Naive B cell (primary cell): ENCODE measurements around the gene SNX3. TPM values are rescaled to one million over a fixed set of nuclear protein-coding genes. Genes with fewer than 3 reads are reported as not detected.
"Not testable (repeated sequence)": the region's sequence is repeated elsewhere in the genome, so short reads cannot be mapped to it uniquely, and the experiment has no call there.

Source experiments
- ATAC-seq, 2 donors: fragments of 150-1000 bp; cut with Tn5 transposase; 2 replicates each; pipeline ENCODE4 v1.10.0; 2021; ENCODE audit warnings: low read depth in 2 of 2, mild to moderate bottlenecking in 2 of 2, moderate library complexity in 2 of 2
- DNase-seq: peaks from one replicate; pipeline ENCODE4 v3.0.0; 2022
- H3K27ac Mint-ChIP-seq, 6 donors: one replicate each; pipeline ENCODE4 v1.8.0; 2020 to 2022; ENCODE audit warnings: mild to moderate bottlenecking in 6 of 6, mixed read lengths in 6 of 6, moderate library complexity in 5 of 6, inconsistent platforms in 2 of 6
- H3K27me3 Mint-ChIP-seq, 3 donors: one replicate each; pipeline ENCODE4 v1.8.0; 2021 to 2022; ENCODE audit warnings: mixed read lengths in 3 of 3, mild to moderate bottlenecking in 1 of 3
- H3K36me3 Mint-ChIP-seq, 2 donors: one replicate each; pipeline ENCODE4 v1.8.0; 2020 to 2022; ENCODE audit warnings: mixed read lengths in 2 of 2, inconsistent platforms in 1 of 2, mild to moderate bottlenecking in 1 of 2
- H3K4me1 Mint-ChIP-seq, 3 donors: one replicate each; pipeline ENCODE4 v1.8.0; 2020 to 2022; ENCODE audit warnings: mixed read lengths in 3 of 3, inconsistent platforms in 1 of 3, mild to moderate bottlenecking in 1 of 3, moderate library complexity in 1 of 3
- H3K4me3 Mint-ChIP-seq, 8 donors: one replicate each; pipeline ENCODE4 v1.8.0; 2020 to 2022; ENCODE audit warnings: mild to moderate bottlenecking in 8 of 8, mixed read lengths in 8 of 8, moderate library complexity in 8 of 8, inconsistent platforms in 2 of 8
- H3K9me3 Mint-ChIP-seq, 7 donors: one replicate each; pipeline ENCODE4 v1.8.0; 2020 to 2022; ENCODE audit warnings: mixed read lengths in 7 of 7, mild to moderate bottlenecking in 5 of 7, inconsistent platforms in 2 of 7, moderate library complexity in 1 of 7
- polyA plus RNA-seq, 6 donors: library from polyadenylated mRNA; unstranded; fragments of 300-500 nt; fragmentation: Illumina TruSeq; gene quantifications; one replicate each; pipeline ENCODE4 v1.2.3, GENCODE V29; 2021; ENCODE audit warnings: low read depth in 6 of 6

Gene SNX3
- polyA plus RNA-seq, 6 donors from 2014 or later: 601 to 963 (median 659) TPM

DNA sequence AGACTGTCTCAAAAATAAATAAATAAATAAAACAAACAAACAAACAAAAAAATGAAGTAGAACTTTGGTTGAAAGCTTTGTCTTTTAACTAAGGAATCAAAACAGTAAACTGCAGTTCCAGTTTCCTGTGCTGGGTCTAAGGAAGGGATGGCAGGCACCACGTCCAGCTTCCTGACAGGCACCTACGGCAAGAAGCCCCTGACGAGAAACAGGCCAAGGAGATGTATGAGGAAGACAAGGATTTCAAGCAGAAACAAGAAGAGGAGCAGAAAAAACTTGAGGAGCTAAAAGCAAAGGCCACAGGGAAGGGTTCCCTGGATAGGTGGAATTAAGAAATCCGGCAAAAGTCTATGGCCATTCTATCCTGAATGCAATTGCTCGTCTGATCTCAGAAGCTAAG lies 8.8 kb downstream of the SNX3 start:
- H3K4me3 Mint-ChIP-seq: peak overlapping the region in 1 of 8 donors; percentile 31
- H3K4me1 Mint-ChIP-seq: peaks cover 56 to 92% (median 80%) of the 10 kb centered on the region in 3 donors
- H3K9me3 Mint-ChIP-seq: no peaks in the 10 kb centered on the region
- DNase-seq (no peak), ATAC-seq (no peak)
- peak overlapping the region in 1 of 6 donors; percentile 87 for H3K27ac Mint-ChIP-seq
- peaks cover 14 to 17% of the 10 kb centered on the region in 2 donors for H3K36me3 Mint-ChIP-seq
- no peaks in the 10 kb centered on the region for H3K27me3 Mint-ChIP-seq

DNA sequence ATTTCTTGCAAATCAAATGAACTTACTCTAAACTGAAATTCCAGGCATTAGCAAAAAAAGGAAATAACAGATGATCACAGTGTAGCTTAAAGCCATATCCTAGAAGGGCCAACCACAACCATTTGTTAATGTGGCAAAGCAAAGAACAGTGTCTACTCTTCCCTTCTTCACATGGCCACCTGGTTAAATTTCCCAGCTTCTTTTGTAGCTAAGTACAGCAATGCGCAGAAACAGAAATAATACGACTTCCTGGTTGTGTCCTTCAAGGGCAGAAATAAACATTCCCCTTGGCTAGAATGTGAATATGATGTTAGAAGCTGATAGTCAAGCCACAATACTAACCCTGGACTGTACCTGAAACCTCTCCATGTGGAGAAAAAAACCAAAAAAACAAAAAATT lies 9.6 kb downstream of the SNX3 start:
- Mint-ChIP-seq H3K4me1 (peaks cover 50 to 91% (median 79%) of the 10 kb centered on the region in 3 donors), H3K27ac (peak overlapping the region in 3 of 6 donors; percentile 0 to 63 (median 47)), H3K27me3 (no peaks in the 10 kb centered on the region), H3K4me3 (peak overlapping the region in 2 of 8 donors; percentile 47 to 49), H3K9me3 (no peaks in the 10 kb centered on the region), H3K36me3 (peaks cover 12 to 14% of the 10 kb centered on the region in 2 donors)
- DNase-seq: no peak
- ATAC-seq: no peak

DNA sequence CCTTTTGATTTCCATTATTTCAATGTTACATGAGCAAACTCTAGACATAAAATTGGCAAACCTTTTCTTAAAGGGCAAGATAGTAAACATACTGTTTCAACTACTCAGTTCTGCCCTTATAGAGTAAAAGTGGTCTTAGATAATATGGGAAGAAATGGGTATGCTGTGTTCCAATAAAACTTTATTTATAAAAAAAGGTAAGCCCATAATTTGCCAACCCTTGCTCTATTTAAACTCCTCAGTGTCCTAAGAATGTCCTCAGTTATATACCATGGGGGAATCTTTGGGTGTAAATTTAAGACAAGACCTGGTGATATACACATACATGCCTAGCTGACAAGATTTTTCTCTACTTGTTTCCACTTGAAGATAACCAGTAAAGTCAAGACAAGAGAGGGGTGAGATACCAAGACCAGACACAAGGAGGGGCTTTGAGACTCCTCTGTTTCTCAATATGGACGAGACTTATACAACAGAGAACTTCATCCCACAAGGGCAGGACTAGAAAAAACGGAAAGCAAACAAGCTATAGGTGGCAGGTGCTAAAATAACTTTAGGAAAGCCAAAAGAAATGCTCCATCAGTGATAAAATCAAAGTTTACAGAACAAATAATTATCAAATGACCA lies 10.5 kb downstream of the SNX3 start:
- Mint-ChIP-seq H3K4me3 (peak overlapping the region in 1 of 8 donors; percentile 34), H3K4me1 (peaks cover 49 to 88% (median 83%) of the 10 kb centered on the region in 3 donors), H3K27me3 (no peaks in the 10 kb centered on the region), H3K36me3 (peaks cover 12 to 14% of the 10 kb centered on the region in 2 donors), H3K27ac (peak overlapping the region in 2 of 6 donors; percentile 0 to 19), H3K9me3 (peaks cover 0 to 5% (median 0%) of the 10 kb centered on the region in 7 donors)
- no peak for DNase-seq
- ATAC-seq: peak in 1 of 2 donors; percentile 39

DNA sequence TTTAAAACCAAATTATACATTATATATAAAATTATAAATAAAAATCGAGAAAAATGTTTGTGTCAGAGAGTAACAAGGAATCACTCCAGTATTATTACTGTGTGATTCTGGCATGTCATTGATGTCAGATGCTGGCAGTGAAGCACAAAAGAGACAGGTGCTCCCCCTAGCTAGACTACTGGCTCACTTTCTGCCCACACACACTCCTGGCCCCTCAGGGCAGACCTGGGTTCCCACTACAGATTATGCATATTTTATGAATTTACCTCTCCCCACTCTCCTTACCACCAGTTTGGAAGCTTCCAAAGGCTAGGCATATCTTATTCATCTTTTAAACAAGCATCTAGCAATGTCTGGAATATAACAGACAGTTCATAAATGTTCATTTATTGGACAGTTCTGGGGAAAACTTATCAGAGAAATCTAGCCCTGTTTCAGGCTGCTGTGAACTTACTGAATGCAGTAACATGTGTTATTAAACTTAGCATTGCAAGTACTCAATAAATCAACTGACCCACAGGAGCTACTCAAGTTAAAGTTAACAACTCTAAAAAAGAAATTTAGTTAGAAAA lies 12.8 kb downstream of the SNX3 start:
- H3K4me3 Mint-ChIP-seq: peak overlapping the region in 2 of 8 donors; percentile 6 to 32
- peaks cover 0 to 6% (median 0%) of the 10 kb centered on the region in 7 donors for H3K9me3 Mint-ChIP-seq
- ATAC-seq: no peak
- H3K36me3 Mint-ChIP-seq: peaks cover 7 to 14% of the 10 kb centered on the region in 2 donors
- H3K4me1 Mint-ChIP-seq: peaks cover 36 to 79% (median 62%) of the 10 kb centered on the region in 3 donors
- no peak for DNase-seq
- H3K27ac Mint-ChIP-seq: peak overlapping the region in 4 of 6 donors; percentile 2 to 66 (median 37)
- H3K27me3 Mint-ChIP-seq: no peaks in the 10 kb centered on the region

DNA sequence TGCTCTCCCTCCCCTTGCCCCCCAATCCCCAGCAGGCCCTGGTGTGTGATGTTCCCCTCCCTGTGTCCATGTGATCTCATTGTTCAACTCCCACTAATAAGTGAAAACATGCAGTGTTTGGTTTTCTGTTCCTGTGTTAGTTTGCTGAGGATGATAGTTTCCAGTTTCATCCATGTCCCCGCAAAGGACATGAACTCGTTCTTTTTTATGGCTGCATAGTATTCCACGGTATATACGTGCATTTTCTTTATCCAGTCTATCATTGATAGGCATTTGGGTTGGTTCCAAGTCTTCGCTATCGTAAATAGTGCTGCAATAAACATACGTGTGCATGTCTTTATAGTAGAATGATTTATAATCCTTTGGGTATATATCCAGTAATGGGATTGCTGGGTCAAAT lies 15.7 kb downstream of the SNX3 start:
- ATAC-seq, DNase-seq, H3K27me3 Mint-ChIP-seq, H3K27ac Mint-ChIP-seq: not testable (repeated sequence)
- peak overlapping the region in 1 of 8 donors; percentile 39 for H3K4me3 Mint-ChIP-seq
- H3K4me1 Mint-ChIP-seq: peaks cover 22 to 79% (median 50%) of the 10 kb centered on the region in 3 donors
- peaks cover 11 to 18% of the 10 kb centered on the region in 2 donors for H3K36me3 Mint-ChIP-seq
- peaks cover 0 to 19% (median 6%) of the 10 kb centered on the region in 7 donors for H3K9me3 Mint-ChIP-seq

DNA sequence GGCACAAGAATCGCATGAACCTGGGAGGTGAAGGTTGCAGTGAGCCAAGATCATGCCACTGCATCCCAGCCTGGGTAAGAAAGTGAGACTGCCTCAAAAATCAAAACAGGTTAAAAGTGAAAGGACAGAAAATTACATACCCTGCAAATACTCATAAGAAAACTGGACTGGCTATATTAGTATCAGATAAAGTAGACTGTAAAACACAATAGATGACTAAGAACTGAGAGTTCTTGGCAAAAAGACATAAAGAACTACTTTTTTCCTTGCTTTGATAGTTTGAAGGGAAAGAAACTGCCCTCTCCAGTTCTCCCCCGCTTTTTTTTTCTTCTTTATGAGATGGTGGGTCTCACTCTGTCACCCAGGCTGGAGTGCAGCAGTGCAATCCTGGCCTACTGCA lies 17.0 kb downstream of the SNX3 start:
- no peak overlapping the region for H3K4me3 Mint-ChIP-seq
- ATAC-seq: no peak
- peaks cover 26 to 80% (median 54%) of the 10 kb centered on the region in 3 donors for H3K4me1 Mint-ChIP-seq
- H3K36me3 Mint-ChIP-seq: peaks cover 11 to 27% of the 10 kb centered on the region in 2 donors
- peaks cover 0 to 19% (median 6%) of the 10 kb centered on the region in 7 donors for H3K9me3 Mint-ChIP-seq
- H3K27me3 Mint-ChIP-seq: no peaks in the 10 kb centered on the region
- no peak overlapping the region for H3K27ac Mint-ChIP-seq
- no peak for DNase-seq

DNA sequence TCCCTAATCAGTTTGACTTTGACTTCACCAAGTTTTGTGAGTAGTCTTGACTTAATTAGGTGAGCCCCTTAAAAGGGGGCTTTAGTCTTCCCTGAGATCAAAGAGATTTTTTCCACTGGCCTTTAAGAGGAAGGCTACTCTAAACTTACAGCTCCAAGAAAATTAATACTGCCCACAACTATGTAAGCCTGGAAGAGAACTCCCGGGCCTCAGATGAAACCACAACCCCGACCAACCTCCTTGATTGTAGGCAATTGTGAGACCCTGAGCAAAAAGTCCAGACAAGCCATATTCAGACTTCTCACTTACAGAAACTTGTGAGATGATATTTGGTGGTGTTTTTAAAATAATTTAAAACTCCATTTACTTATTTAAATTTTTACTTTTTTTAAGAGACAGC lies 18.1 kb downstream of the SNX3 start:
- Mint-ChIP-seq H3K27ac (peak overlapping the region in 1 of 6 donors; percentile 75), H3K4me3 (no peak overlapping the region), H3K4me1 (peaks cover 25 to 77% (median 43%) of the 10 kb centered on the region in 3 donors), H3K36me3 (peaks cover 11 to 32% of the 10 kb centered on the region in 2 donors), H3K27me3 (no peaks in the 10 kb centered on the region), H3K9me3 (peaks cover 0 to 19% (median 6%) of the 10 kb centered on the region in 7 donors)
- DNase-seq: no peak
- ATAC-seq: no peak

DNA sequence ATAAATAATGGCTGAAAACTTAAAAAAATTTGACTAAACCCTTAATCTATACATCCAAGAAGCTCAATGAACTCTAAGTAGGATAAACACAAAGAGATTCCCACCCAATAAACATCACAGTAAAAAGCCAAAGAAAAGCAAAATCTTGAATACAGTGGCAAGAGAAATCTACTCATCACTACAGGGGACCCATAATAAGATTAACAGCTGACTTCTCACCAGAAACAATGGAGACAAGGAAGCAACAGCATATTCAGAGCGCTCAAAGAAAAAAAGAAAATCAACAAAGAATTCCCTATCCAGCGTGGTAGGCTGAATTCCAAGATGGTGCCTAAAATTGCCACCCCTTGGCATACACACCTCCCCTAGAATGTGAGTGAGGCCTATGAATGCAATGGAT lies 18.6 kb downstream of the SNX3 start:
- H3K27ac Mint-ChIP-seq: peak overlapping the region in 3 of 6 donors; percentile 47 to 94 (median 75)
- no peak overlapping the region for H3K4me3 Mint-ChIP-seq
- no peak for ATAC-seq
- no peaks in the 10 kb centered on the region for H3K27me3 Mint-ChIP-seq
- no peak for DNase-seq
- H3K36me3 Mint-ChIP-seq: peaks cover 11 to 32% of the 10 kb centered on the region in 2 donors
- peaks cover 0 to 19% (median 6%) of the 10 kb centered on the region in 7 donors for H3K9me3 Mint-ChIP-seq
- peaks cover 24 to 78% (median 38%) of the 10 kb centered on the region in 3 donors for H3K4me1 Mint-ChIP-seq

DNA sequence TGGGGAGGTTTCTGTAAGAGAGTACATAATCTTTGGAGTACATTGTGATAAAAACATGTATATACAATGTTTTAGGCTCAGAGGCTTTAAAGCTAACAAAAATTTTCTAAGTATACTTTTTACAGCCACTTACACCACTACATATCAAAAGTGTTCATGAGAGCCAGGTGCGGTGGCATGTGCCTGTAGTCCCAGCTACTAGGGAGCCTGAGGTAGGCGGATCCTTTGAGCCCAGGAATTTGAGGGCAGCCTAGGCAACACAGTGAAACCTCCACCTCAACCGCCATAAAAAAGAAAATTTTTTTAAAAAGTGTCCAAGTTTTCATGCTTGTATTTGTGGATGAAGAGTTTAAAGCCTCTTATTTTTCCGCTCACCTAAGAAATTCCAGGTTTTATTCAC lies 22.5 kb downstream of the SNX3 start:
- Mint-ChIP-seq H3K9me3 (peaks cover 0 to 13% (median 6%) of the 10 kb centered on the region in 7 donors), H3K4me3 (peak overlapping the region in 1 of 8 donors; percentile 21), H3K27ac (peak overlapping the region in 2 of 6 donors; percentile 21 to 86), H3K36me3 (peaks cover 11 to 45% of the 10 kb centered on the region in 2 donors), H3K27me3 (no peaks in the 10 kb centered on the region), H3K4me1 (peaks cover 29 to 70% (median 44%) of the 10 kb centered on the region in 3 donors)
- DNase-seq (no peak), ATAC-seq (no peak)

DNA sequence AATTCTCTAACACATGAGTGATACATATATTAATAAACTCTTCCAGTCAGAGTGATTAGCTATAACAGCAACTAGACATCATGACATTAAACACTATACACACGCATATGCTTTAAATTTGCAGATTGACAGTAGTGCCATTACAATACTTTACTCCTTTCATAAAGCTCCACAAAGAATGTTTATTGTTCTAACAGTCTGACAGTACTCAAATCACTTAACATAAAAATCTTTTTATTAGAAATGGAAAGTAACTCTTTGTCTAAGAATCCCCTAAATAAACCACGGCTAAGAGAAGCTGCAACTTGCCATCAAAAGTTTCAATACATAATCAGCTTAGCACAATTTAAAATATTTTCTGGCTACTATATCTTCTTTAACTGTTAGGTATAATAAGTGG lies 24.0 kb downstream of the SNX3 start:
- H3K36me3 Mint-ChIP-seq: peaks cover 2 to 33% of the 10 kb centered on the region in 2 donors
- no peak for ATAC-seq
- H3K9me3 Mint-ChIP-seq: peaks cover 0 to 2% (median 0%) of the 10 kb centered on the region in 7 donors

DNA sequence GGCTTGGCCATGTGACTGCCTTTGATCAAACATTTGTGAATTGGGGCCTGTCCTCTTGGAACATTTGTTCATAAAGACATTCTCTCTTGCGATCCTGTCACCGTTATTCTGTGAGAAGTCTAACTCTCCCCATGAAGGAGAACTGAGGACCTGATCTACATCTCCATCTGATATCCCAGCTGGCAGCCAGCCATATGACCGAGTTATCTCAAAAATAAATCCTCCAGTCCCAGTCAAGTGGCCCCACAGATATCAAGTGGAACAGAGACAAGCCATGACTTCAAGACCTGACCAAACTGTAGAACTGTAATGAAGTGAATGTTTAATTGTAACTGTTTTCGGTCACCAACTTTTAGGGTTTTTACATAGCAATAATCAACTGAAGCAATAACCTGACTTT lies 25.7 kb downstream of the SNX3 start:
- no peak overlapping the region for H3K4me3 Mint-ChIP-seq
- peaks cover 0 to 27% of the 10 kb centered on the region in 2 donors for H3K36me3 Mint-ChIP-seq
- ATAC-seq (no peak), DNase-seq (no peak)
- H3K9me3 Mint-ChIP-seq: no peaks in the 10 kb centered on the region
- H3K27ac Mint-ChIP-seq: no peak overlapping the region
- H3K4me1 Mint-ChIP-seq: peaks cover 32 to 62% (median 55%) of the 10 kb centered on the region in 3 donors
- H3K27me3 Mint-ChIP-seq: no peaks in the 10 kb centered on the region

More for the DNA sequence above, 24.0 kb downstream of the SNX3 start:
- no peaks in the 10 kb centered on the region for H3K27me3 Mint-ChIP-seq
- H3K27ac Mint-ChIP-seq: no peak overlapping the region
- no peak for DNase-seq
- peaks cover 22 to 66% (median 49%) of the 10 kb centered on the region in 3 donors for H3K4me1 Mint-ChIP-seq
- H3K4me3 Mint-ChIP-seq: no peak overlapping the region

DNA sequence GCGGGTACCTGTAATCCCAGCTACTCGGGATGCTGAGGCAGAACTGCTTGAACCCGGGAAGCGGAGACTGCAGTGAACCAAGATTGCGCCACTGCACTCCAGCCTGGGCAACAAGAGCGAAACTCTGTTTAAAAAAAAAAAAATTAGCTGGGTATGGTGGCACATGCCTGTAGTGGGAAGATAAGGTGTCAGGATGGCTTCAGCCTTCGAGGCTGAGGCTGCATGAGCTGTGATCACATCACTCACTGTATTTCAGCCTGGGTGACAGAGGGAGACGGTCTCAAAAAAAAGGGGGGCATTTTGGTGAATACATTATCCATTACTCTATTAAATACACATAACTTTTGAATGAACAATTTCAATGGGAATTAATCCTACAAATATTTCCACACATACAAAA lies 32.4 kb downstream of the SNX3 start:
- peaks cover 21 to 48% (median 39%) of the 10 kb centered on the region in 3 donors for H3K4me1 Mint-ChIP-seq
- no peaks in the 10 kb centered on the region for H3K9me3 Mint-ChIP-seq
- peak overlapping the region in 2 of 6 donors; percentile 61 to 62 for H3K27ac Mint-ChIP-seq
- H3K27me3 Mint-ChIP-seq: no peaks in the 10 kb centered on the region
- DNase-seq (no peak), ATAC-seq (no peak)
- H3K4me3 Mint-ChIP-seq: no peak overlapping the region
- no peaks in the 10 kb centered on the region for H3K36me3 Mint-ChIP-seq

DNA sequence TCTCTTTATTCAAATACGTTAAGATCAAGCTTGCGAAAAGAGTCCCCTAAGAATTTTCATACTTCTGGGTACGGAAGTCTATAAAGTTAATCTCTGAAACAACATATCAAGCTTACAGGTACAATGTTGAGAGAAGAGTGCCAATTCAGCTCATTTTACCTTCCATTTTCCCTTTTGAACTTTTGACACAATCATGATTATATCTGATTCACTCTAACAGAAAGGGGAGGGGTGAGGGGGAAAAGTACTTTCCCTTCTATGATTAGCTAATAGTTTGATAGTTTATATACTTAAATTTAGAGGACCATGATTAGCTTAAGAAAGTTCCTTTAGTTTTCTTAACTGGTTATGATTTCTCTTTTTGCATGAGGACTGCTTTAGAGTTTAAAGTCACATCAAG lies 33.5 kb downstream of the SNX3 start:
- H3K4me1 Mint-ChIP-seq: peaks cover 23 to 46% (median 34%) of the 10 kb centered on the region in 3 donors
- ATAC-seq (no peak), DNase-seq (no peak)
- H3K27me3 Mint-ChIP-seq: no peaks in the 10 kb centered on the region
- H3K9me3 Mint-ChIP-seq: no peaks in the 10 kb centered on the region
- no peak overlapping the region for H3K4me3 Mint-ChIP-seq
- H3K36me3 Mint-ChIP-seq: peaks cover 6% of the 10 kb centered on the region in 2 donors
- peak overlapping the region in 2 of 6 donors; percentile 9 to 61 for H3K27ac Mint-ChIP-seq

DNA sequence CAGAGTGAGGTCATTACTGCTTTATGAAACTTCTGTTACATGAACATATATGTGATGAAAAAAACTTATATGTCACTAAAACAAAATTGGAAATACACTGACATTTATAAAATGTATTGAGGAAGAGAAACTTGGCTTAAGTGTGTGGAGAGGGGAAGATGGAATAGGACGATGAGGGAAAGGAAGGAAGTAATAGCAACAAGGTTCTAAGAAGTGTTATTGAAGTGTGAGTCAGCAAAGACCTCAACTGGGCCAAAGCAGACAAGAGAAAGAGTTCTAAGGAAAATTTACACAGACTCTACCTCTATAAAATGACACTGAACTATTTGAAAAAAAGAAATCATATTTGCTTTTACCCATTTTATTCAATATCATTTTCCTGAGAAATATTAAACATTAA lies 38.3 kb downstream of the SNX3 start:
- H3K27me3 Mint-ChIP-seq: no peaks in the 10 kb centered on the region
- no peak for ATAC-seq
- DNase-seq: no peak
- peaks cover 8 to 23% (median 17%) of the 10 kb centered on the region in 3 donors for H3K4me1 Mint-ChIP-seq
- no peak overlapping the region for H3K4me3 Mint-ChIP-seq
- peak overlapping the region in 4 of 6 donors; percentile 5 to 87 (median 29) for H3K27ac Mint-ChIP-seq
- H3K36me3 Mint-ChIP-seq: peaks cover 16 to 18% of the 10 kb centered on the region in 2 donors
- H3K9me3 Mint-ChIP-seq: no peaks in the 10 kb centered on the region
